ENCODE measurements around the gene TMEM170A. TPM values are rescaled to one million over a fixed set of nuclear protein-coding genes. Genes with fewer than 3 reads are reported as not detected.

Gene TMEM170A
- total and polyA plus RNA-seq, 2 experiments from 2014 or later, result 31.0 to 68.5 TPM

DNA sequence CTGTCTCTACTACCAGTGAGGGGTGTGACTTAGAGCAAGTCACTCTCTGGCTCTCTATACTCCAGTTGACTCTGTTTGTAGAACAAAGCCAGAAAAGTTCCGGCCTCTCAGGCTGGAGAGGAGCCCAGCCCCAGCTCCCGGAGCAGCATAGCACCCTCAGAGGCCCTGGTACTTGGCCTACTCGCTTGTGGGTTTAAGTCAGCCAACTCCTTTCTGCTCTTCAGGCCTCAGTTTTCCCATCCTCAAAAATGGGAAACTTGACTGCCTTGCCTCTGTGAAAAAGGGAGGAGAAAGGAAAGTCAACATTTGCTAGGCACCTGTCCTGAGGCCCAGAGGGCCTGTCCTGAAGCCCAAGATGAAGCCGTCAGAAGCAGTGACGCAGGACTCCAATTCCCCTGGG, 29.7 kb upstream of the TMEM170A start (continued):
- TF ChIP-seq, protein P1, sequence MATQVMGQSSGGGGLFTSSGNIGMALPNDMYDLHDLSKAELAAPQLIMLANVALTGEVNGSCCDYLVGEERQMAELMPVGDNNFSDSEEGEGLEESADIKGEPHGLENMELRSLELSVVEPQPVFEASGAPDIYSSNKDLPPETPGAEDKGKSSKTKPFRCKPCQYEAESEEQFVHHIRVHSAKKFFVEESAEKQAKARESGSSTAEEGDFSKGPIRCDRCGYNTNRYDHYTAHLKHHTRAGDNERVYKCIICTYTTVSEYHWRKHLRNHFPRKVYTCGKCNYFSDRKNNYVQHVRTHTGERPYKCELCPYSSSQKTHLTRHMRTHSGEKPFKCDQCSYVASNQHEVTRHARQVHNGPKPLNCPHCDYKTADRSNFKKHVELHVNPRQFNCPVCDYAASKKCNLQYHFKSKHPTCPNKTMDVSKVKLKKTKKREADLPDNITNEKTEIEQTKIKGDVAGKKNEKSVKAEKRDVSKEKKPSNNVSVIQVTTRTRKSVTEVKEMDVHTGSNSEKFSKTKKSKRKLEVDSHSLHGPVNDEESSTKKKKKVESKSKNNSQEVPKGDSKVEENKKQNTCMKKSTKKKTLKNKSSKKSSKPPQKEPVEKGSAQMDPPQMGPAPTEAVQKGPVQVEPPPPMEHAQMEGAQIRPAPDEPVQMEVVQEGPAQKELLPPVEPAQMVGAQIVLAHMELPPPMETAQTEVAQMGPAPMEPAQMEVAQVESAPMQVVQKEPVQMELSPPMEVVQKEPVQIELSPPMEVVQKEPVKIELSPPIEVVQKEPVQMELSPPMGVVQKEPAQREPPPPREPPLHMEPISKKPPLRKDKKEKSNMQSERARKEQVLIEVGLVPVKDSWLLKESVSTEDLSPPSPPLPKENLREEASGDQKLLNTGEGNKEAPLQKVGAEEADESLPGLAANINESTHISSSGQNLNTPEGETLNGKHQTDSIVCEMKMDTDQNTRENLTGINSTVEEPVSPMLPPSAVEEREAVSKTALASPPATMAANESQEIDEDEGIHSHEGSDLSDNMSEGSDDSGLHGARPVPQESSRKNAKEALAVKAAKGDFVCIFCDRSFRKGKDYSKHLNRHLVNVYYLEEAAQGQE (IDR thresholded peaks at IDR 0.05; ENCODE audit: unreplicated experiment), result no peak

DNA sequence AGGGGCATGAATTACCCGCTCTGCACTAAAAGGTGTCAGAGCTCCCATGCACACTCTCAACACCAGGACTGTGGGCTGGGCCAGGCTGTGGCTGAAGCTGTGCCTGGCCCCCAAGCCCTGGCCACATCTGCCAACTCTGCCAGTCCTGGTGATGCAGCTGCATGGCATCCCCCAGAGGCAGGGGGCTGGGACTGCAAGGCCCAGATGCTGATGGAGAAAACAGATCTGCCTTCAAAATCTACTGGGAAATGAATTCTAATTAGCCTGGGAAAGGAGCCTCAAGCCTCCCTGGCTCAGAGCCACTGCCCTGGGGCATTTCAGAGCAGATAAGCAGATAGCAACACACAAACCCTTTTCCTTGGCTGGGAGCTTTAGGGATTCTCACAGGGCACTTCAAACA, 27.4 kb upstream of the TMEM170A start:
- Histone ChIP-seq H3K27me3 (ENCODE audit: insufficient read depth) (peaks cover 13% of the 10 kb centered on the region), H3K4me2 (no peak overlapping the region), H3K9me2 (ENCODE audit: insufficient read depth) (no peaks in the 10 kb centered on the region), H3K36me3 (ENCODE audit: insufficient read depth) (no peaks in the 10 kb centered on the region), H3K4me3 (no peak overlapping the region), H3K27ac (ENCODE audit: low read depth) (no peak overlapping the region), H2AFZ (no peak overlapping the region), H4K20me1 (replicated peaks; ENCODE audit: insufficient read depth) (no peaks in the 10 kb centered on the region; the same call in 1 of the 2 replicates), H3K4me1 (ENCODE audit: insufficient read depth) (peaks cover 10% of the 10 kb centered on the region; the same call in 1 of the 2 replicates), H3K79me2 (replicated peaks; ENCODE audit: insufficient read depth) (peaks cover 5% of the 10 kb centered on the region; the same call in 1 of the 2 replicates), H3F3A (replicated peaks; ENCODE audit: low read depth) (peaks cover 19% of the 10 kb centered on the region)
- Mint-ChIP-seq H3K27me3 (ENCODE audit: insufficient read depth, low read depth, poor library complexity) (peaks cover 8% of the 10 kb centered on the region), H3K4me3 (no peak overlapping the region), H3K4me1 (peaks cover 8% of the 10 kb centered on the region; the same call in 1 of the 3 replicates), H3K27ac (no peak overlapping the region), H3K36me3 (ENCODE audit: low read depth) (peaks cover 4% of the 10 kb centered on the region; the same call in 1 of the 3 replicates), H3K9me3 (no peaks in the 10 kb centered on the region)
- TF ChIP-seq NANOG (IDR thresholded peaks at IDR 0.05; ENCODE audit: borderline replicate concordance), result no peak
- TF ChIP-seq, protein P2, sequence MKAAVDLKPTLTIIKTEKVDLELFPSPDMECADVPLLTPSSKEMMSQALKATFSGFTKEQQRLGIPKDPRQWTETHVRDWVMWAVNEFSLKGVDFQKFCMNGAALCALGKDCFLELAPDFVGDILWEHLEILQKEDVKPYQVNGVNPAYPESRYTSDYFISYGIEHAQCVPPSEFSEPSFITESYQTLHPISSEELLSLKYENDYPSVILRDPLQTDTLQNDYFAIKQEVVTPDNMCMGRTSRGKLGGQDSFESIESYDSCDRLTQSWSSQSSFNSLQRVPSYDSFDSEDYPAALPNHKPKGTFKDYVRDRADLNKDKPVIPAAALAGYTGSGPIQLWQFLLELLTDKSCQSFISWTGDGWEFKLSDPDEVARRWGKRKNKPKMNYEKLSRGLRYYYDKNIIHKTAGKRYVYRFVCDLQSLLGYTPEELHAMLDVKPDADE (IDR thresholded peaks at IDR 0.05), result no peak
- TF ChIP-seq EZH2phosphoT487 (IDR thresholded peaks at IDR 0.05; ENCODE audit: unreplicated experiment), result no peak
- TF ChIP-seq, protein P3, sequence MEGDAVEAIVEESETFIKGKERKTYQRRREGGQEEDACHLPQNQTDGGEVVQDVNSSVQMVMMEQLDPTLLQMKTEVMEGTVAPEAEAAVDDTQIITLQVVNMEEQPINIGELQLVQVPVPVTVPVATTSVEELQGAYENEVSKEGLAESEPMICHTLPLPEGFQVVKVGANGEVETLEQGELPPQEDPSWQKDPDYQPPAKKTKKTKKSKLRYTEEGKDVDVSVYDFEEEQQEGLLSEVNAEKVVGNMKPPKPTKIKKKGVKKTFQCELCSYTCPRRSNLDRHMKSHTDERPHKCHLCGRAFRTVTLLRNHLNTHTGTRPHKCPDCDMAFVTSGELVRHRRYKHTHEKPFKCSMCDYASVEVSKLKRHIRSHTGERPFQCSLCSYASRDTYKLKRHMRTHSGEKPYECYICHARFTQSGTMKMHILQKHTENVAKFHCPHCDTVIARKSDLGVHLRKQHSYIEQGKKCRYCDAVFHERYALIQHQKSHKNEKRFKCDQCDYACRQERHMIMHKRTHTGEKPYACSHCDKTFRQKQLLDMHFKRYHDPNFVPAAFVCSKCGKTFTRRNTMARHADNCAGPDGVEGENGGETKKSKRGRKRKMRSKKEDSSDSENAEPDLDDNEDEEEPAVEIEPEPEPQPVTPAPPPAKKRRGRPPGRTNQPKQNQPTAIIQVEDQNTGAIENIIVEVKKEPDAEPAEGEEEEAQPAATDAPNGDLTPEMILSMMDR (conservative IDR thresholded peaks at IDR 0.05; ENCODE audit: low read depth in 2 of 2), result peak; percentile 43 to 50
- ATAC-seq (peak; percentile 13), DNase-seq (ENCODE audit: low spot score) (peak; percentile 57)

DNA sequence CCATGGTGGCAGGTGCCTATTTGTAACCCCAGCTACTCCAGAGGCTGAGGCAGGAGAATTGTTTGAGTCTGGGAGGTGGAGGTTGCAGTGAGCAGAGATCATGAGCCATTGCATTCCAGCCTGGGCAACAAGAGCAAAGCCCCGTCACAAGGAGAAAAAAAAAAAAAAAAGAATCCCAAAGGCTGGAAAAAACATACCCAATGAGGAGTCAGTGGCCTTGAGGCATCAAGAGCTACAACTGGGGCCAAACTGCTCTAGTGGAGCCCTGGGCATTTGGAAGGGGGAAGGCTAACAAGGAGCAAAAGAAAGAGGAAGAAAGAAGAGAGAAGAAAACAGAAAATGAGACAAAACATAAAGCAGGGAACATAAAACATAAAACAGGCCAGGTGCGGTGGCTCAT, 23.8 kb upstream of the TMEM170A start:
- Mint-ChIP-seq H3K4me1 (peaks cover 4% of the 10 kb centered on the region; the same call in 1 of the 3 replicates), H3K9me3 (no peaks in the 10 kb centered on the region)
- no peaks in the 10 kb centered on the region; the same call in 1 of the 2 replicates for H3K4me1 ChIP-seq (ENCODE audit: insufficient read depth)
- no peak for TF ChIP-seq POLR2AphosphoS5 (IDR thresholded peaks at IDR 0.05; ENCODE audit: low read depth)
- TF ChIP-seq, protein P3 (conservative IDR thresholded peaks at IDR 0.05; ENCODE audit: low read depth in 2 of 2), result no peak

More for the DNA sequence above, 23.8 kb upstream of the TMEM170A start:
- Histone ChIP-seq H3K4me2 (no peak overlapping the region), H2AFZ (no peak overlapping the region), H3K4me3 (no peak overlapping the region), H3K36me3 (ENCODE audit: insufficient read depth) (no peaks in the 10 kb centered on the region), H3K79me2 (replicated peaks; ENCODE audit: insufficient read depth) (no peaks in the 10 kb centered on the region), H3K27ac (ENCODE audit: low read depth) (no peak overlapping the region), H3K27me3 (ENCODE audit: insufficient read depth) (no peaks in the 10 kb centered on the region), H3F3A (replicated peaks; ENCODE audit: low read depth) (peaks cover 6% of the 10 kb centered on the region), H4K20me1 (replicated peaks; ENCODE audit: insufficient read depth) (no peaks in the 10 kb centered on the region; the same call in 1 of the 2 replicates), H3K9me2 (ENCODE audit: insufficient read depth) (no peaks in the 10 kb centered on the region)
- H3K36me3 Mint-ChIP-seq (ENCODE audit: low read depth), result peaks cover 9% of the 10 kb centered on the region; the same call in 2 of the 3 replicates
- 0 out of 2 replicates have a peak overlapping the region, but pooled peaks have one; percentile 1 for H3K27ac Mint-ChIP-seq
- ATAC-seq (no peak), DNase-seq (ENCODE audit: low spot score) (no peak)
- peaks cover 6% of the 10 kb centered on the region for H3K27me3 Mint-ChIP-seq (ENCODE audit: insufficient read depth, low read depth, poor library complexity)
- no peak overlapping the region for H3K4me3 Mint-ChIP-seq

Data from GM23338 (cell line).